NCI-H146 treated with DMSO at 0.1 percent for 48 hours (cell line): ENCODE measurements around the gene CHERP.
"Not testable (repeated sequence)": the region's sequence is repeated elsewhere in the genome, so short reads cannot be mapped to it uniquely, and the experiment has no call there.

Experiments used
- DNase-seq: peaks from one replicate; lab custom pipeline; 2025; ENCODE audit not compliant: unreplicated experiment; lab: John Stamatoyannopoulos, UW

Gene CHERP

DNA sequence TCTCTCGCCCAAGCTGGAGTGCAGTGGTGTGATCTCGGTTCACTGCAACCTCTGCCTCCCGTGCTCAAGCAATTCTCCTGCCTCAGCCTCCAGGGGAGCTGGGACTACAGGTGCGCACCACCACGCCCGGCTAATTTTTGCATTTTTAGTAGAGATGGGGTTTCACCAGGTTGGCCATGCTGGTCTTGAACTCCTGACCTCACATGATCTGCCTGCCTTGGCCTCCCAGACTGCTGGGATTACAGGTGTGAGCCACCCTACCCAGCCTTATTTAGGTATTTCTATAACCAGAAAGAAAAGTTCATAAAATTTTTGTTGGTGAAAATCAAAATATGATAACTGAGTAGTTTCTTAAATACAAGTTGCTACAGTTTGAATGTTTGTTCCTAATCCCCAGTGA, 1.5 kb upstream of the CHERP start:
- DNase-seq = not testable (repeated sequence)

DNA sequence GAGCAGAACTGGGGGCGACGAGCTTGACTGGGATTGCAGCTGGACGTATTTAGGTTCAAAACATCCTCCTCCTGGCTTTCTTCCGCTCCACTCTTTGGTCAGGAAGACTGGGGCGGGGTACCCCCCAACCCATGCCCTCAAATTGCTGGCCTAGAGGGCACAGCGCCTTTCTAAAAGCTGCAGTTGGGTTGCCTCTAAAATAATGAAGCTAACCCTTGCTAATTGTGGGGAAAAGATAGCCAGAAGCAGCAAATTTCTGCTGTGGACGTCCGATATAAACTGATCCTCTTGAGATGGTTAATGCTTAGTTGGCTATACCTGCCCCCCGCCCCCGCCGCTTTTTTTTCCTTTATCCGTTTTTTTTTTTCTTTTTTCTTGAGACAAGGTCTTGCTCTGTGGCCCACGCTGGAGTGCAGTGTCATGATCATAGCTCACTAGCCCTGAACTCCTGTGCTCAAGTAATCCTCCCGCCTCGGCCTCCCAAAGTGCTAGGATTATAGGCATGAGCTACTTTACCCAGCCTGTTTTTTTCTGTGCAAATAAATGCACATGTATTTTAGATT, 754 bp upstream of the CHERP start:
- DNase-seq = no peak

DNA sequence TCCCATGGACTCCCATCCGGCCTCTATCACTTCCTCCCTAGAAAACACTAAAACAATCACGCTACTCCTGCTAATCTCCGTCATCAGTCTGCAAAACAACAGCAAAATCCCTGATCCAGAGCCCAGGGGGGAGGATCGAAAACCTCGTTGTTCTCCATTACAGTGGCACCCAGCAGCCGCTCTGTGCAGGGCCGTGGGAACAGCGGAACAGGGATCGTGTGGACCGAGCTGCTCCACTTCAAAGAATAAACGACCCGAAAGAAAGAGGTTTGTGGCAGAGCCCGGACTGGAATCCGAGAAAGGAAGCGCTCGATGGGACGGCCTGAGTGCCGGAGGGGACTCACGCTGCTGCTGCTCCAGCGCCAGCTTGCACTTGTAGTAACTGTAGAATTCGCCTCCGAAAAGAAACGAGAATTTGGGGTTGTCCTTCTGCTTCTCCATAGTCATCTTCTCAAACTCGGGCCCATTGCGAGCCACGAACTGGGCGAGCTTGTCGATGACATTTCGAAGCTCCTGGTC, 652 bp downstream of the CHERP start:
- no peak for DNase-seq

DNA sequence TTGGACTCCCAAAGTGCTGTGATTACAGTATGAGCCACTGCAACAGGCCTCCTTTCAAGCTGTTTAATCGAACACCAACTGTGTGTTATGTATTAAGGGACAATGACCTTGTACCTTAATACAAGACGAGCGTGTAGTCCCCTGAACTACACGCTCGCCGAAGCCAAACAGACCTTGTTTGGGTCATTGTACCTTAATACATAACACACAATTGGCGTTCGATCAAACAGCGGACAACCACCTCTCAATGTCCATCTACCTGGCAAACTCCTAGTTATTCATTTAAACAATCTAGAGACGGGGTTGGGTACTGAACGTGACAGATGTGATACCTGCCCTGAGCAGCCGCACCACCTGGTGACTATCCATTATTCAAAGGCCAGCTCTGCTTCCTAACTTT, 1.3 kb downstream of the CHERP start:
- no peak for DNase-seq

DNA sequence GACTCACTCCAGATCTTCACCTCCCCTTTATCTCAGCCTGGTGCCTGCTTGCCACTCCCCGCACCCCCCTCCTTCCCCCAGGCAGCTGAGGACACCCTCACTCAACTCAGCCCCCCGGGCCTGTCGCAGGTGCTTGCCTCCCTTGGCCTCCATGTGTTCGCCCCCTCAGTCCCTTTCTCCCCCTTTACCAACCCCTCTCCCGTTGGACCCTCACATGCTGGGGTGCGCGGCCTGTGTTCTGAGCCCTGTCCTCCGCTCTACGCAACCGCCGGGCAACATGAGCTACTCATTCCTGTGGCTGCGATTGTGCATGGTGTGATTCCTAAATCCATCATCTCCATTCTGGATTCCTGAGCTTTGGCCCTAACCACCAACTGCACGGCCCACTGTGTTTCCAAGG, 5.1 kb downstream of the CHERP start:
- DNase-seq = no peak

DNA sequence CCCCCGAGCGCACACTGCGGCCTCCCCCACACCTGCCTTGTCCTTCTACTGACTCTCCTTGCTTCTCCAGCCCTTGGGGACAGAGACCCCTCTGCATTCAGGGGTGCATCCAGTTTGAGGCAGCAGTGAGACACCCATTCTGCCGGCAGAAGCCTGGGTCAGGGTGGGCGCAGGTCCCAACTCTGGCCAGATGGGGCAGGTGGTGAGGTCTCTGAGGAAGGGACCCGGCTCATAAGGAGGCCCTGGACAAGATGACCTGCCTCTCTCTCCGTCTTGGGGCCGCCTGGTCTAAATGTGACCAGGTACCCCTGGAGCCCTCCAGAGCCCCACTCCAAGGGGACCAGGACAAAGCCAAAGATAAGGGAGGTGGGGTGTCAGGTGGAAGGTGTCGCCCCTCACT, 6.1 kb downstream of the CHERP start:
- no peak for DNase-seq

DNA sequence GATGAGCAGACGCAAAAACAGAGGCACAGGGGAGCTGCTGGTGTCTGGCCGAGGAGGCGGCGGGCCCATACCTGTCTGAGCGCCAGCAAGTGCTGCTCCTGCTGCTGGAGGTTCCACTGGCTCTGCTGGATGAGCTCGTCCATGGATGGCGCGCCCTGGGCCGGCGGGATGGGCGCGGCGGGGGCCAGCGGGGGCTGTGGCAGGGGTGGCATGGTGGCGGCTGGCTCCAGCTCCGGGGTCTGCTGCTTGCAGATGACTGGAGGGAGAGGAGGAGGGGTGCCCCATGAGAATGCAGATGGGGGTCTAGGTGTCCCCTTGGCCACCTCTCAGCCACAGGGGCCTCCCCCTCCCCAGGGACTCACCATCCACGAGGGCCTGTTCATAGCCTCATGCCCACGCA, 6.9 kb downstream of the CHERP start:
- DNase-seq = no peak

DNA sequence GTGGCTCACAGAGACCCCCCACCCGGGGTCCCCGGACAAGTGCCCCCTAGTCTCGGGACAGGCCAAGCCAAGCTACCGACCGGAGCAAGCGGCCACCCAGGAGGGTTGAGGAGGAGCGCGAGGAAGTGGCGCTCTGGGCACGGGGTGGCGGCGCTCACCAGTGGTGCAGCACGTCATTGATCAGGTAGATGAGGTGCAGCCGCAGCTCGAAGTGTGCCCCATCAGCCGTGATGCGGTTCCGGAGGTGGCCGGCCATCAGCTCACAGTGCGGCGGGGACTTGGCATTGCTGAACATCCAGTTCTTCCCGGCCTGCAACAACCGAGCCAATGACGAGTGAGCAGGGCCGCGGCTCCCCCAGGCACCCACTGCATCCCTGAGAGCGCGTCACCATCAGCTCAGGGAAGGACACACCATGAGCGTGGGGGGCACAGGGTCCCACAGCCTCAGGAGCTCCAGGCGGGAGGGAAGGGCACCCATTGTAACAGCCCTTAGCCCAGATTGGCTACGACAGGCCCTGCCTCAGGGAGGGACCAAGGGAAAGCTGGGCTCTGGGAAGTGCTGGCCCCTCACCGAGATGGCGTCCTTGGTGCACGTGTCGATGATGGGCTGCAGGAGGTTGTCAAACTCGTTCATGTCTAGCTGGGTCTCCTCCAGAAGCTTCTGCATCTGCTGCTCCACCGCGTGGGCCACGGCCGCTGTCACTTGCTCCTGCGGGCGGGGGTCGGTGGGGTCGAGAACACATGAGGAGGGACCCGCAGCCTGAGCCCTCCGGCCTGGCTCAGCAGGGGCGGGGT, 9.6 kb downstream of the CHERP start:
- no peak for DNase-seq

DNA sequence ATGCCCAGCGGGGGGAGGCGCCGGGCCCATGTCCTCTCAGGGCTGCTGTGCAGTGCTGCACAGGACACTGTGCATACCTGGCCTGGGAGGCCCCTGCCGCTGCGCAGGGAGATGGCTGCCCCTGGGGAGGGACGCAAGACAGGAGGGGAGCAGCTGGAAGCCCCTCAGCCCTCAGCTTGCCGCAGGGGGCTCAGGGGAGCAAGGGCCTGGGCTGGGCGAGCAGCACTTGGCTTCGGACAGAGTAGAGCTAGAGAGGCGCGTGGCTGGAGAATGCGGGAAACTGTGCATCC, 10.9 kb downstream of the CHERP start:
- no peak for DNase-seq

DNA sequence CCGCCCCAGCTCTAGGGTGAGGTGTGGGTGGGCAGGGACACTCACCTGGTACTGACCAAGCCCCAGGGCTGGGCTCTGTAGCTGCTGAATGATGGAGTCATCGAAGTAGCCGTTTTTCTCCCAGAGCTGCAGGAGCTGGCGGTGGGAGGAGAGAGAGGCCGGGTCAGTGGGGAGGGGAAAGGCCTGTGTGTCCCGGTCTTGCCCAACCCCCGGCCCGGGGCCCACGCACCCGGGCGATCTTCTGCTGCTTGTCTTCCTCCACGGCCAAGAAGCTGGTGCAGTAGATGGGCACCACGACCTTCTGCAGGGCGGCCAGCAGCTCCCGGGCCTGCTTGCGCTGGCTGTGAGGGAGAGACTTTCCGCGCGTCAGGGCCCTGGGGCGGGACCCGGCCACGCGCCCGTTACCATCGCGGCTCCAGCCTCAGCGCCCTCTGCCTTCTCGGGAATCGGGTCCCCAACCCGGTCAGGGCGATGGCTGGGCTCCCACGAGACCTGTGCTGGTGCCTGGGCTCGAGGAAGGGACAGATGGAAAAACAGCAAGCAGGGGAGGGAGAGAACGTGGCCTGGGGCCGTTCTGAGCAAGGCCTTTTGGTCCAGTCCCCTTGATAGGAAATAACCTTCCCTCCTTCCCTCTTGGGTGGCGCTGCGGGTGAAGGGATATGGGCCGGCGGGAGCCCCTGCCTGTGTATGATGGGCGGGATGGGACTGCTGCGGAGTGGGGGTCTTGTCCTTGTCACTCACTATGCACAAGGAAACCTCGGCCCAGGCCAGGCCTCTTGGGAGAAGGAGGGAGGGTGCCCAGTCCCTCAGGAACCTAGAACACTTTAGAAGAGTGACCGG, 11.5 kb downstream of the CHERP start:
- no peak for DNase-seq

DNA sequence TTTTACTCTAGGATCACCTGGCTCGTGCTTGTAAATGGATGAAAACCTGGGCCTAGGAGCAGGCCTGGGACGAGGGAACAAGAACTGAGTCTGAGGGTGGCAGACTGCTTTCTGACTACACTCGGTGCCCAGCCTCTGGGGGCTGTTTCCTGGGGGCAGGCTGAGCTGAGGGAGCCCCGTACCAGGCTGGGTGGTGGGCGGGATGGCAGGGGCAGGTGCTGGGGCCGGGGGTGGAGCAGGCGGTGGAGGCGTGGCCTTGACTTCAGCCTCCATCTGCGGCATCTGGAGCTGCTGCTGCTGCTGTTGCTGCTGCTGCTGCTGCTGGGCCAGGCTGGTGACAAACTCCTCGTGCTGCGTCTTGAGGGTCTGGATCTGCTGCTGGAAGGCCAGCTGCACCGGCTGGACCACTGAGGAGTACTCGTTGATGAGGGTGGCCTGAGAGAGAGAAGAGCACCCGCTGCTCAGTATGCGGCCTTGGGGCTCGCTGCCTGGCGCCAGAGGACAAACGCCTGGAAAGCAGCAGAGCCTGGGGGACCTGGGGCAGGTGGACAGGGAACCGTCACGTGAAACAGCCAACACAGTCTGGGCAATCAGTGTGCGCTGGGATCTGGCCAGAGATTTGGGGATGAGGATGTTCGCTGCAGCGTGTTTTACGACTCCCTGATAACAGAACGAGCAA, 12.6 kb downstream of the CHERP start:
- DNase-seq = no peak

DNA sequence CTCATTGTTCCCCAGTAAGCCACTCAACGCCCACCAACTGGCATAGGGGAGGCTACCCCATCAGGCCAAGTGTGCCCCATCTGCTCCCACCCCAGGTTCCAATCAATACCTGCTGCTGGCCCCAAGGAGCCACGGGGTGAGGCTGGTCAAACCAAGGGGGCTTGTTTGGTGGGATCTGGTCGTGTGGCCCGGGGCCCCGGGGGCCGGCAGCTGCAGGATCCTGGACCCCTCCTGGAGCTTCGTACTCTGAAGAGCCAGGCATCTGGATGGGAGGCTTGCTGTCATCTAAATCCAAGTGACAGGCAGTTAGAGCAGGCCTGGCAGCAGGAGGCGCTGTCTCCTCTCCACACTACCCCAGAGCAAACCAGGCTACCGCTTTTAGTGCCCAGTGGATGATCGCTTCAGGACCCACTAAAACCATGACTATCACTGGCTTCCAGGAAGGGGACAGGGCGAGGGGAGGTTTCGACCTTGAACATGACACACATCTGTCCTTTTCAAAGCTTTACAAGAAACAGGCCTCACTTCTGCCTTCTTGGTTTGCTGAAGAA, 14.2 kb downstream of the CHERP start:
- no peak for DNase-seq

DNA sequence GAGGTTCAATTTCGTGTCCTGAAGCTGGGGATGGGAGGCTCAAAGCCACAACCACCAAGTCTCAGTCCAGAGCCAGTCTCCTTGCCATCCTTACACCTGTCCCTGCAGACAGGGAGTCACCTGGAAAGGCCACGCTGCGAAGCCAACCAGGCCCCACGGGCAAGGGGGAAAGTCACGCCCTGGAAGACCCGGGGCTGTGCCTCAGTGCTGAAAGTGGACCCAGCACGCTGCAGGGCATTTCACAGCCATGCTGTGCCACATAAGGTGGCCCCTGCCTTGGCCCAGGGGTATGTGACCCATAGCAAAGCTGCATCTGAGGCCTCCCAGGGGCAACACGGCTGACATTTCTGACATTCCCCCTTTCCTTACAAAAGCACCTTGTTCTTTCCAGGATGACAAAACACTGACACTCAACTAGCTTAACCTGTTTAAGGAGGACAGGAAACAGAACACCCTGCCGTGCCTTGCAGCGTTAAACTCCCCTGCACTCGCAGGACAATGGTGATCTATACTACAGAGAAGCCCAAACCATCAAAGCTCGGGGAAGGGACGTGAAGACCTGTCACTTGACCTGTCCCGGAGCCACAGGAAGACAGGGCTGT, 14.8 kb downstream of the CHERP start:
- DNase-seq = no peak

DNA sequence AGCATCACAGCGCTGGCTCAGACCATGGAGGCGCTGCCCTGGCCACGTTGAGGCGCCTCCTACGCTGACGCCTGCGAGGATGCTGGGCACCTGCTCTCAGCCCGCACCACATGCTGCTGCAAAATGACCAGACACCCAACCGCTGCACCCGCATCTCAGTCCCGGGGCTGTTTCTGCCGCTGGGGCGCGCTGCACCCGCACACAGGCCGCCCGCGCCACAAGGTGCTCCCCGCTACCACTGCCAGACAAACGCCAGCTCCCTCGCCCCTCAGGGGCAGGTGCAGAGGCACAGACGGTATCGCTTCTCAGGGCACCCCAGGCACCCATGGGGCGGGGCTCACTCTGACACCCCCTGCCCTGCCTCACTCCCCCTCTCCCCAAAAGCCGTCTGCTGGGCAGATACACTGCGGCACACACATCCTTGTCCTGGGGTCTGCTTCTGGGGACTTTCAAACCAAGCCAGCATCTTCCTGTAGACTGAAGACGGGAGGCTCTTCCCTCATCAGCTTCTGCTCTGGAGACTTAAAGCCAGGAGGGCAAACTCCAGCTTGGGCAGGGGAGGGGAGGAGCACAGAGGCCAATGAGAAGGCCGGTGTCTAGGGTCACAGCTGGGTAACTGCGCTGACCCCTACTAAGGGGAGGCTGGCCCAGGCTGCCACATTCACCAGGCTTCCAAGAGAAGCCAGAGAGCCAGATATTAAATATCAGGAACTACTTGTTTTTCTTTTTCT, 16.3 kb downstream of the CHERP start:
- no peak for DNase-seq

DNA sequence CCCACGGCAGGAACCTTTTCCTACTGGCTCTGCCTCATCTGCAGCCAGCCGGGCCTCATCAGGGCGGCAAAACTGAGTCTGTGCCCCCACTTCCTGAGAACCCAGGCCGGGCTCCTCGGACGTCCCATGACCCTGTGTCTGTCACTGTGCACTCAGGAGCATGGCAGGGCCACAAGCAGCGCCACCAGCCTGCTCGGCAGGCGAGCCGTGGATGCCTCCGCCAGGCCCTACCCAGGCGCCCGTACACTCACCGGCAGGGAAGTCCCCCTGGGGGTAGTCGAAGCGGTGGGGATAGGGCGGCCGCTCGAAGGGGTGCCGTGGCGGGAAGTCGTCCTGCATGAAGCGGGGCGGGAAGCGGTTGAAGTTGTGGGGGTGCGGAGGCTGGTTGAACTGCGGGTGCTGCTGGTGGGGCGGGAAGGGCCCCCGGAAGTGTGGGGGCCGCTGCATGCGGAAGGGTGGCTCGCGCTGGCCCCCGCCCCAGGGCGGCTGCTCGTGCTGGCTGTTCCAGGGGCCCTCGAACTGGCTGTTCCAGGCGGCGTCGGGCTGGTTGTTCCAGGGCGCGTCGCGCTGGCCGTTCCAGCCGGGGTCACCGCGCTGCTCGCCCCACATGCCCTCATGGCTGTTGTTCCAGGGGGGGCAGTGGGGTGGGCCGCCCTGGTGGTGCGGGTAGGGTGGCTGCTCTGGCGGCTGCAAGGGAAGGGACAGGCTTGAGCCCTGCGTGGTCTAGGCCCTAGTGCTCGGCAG, 17.1 kb downstream of the CHERP start:
- DNase-seq = no peak

DNA sequence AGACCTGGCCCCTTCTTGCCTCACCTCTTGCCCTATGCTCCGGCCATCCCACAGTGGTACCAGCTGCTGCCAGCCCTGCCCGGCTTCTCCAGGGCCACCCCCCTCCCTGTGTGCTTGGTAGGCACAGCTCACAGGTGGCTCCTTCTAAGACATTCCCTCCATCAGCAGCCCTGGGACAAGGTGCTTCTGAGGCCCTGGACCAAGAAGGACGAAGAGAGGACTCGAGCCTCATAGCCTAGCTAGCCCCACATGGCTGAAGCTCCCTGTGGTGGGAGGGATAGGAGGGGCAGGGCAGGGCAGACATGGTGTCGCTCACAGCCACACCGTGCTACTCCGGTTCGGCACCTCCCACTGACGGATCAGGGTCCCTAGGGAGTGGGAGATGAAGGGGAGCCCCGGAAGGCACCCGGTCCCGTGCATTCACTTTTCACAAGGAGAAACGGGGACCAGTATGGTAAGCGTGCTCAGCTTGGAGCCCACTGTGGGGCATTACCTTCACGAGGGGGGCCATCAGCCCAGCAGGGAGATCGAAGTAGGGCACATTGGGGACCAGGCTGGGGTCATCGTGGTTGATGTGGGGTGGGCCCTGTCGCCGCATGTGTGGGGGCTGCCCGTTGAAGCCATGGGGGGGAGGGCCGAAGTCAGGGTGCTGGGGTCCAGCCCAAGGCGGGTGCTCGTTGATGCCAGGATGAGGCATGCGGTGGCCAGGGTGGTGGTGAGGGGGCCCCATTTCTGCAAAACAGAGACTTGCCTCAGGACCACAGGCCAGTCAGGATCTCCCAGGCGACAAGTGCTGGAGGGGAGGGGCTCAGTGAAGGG, 19.5 kb downstream of the CHERP start:
- no peak for DNase-seq

DNA sequence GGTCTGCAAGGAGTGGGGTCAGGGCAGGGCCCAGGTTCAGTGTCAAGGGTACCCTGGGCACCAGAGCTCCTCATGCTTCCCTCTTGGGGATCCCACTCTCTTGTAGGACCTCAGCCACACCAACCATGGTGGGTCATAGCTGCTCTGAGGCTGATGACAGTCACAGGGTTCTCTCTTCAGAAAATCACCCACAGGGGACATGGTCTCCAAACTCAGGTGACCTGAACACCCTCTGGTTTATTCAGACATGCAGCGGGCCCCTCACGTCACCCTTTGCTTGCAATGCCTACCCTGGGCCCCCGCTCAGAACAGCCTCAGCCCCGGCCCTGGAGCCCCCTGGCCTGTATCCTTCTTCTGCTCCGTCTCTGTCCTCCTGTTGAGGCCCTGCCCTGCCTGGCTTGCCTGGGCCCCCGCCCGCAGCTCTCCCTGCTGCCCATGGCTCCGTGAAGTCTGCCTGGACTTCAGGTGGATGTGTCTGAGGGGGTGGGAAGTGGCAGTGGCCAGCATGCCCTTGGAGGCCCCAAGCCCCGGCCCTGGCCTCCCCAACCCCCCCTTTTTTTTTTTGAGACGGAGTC, 20.4 kb downstream of the CHERP start:
- no peak for DNase-seq

DNA sequence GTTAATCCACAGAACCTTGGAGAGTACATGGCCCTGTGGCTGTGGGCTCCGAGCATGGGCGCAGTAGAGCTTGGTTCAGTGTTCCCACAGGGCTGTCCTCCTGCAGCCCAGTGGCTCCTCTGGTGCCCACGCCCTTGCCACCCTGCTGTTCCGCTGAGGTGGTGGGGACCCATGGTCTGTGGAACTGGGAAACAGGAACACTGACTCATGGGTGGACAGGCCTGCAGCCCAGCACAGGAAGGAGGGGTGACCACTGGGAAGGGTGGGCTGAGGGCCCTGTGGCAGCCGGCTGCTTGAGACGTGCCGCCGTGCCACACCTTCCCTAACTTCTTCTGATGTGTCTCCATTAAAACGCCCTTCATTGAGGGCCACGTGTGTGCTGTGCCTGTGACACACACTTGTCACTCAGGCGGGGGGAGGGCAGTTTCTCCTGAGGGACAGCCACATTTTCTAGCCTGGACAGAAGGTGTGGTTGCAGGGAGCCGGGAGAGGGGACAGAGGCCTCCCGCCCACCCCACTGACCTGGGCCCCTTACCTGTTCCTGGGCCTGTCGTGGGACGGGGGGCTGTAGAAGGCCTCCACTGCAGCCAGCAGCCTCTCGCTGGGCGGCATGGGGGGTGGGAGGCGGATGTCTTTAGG, 21.1 kb downstream of the CHERP start:
- no peak for DNase-seq
